Right atrium auricular region (tissue), 2 donors: ENCODE measurements around the gene TAL2. TPM values are rescaled to one million over a fixed set of nuclear protein-coding genes. Genes with fewer than 3 reads are reported as not detected.

Experiments used
- DNase-seq: peaks from one replicate; pipeline ENCODE4 v3.0.0-alpha.2; 2019; ENCODE audit warnings: low spot score
- H3K27ac ChIP-seq, 2 donors: fragments of 200-600 bp; sonication (generic); 1 replicate in 1 of 2; 2 replicates in 1 of 2; pipeline ENCODE4 v1.5.1; 2016 to 2019
- H3K27me3 ChIP-seq, 2 donors: fragments of 200-600 bp; sonication (generic); one replicate each; pipeline versions ENCODE4 v1.5.1 to v1.6.0; 2017 to 2019
- H3K36me3 ChIP-seq: fragments of 200-600 bp; sonication (generic); one replicate; pipeline ENCODE4 v1.5.1; 2016
- H3K4me1 ChIP-seq, 2 donors: fragments of 200-600 bp; sonication (generic); one replicate each; pipeline versions ENCODE4 v1.5.1 to v1.6.0; 2017 to 2019
- H3K4me3 ChIP-seq, 2 donors: fragments of 200-600 bp; sonication (generic); 1 replicate in 1 of 2; 2 replicates in 1 of 2; pipeline ENCODE4 v1.5.1; 2017 to 2019; ENCODE audit warnings: mild to moderate bottlenecking in 1 of 2, moderate library complexity in 1 of 2
- H3K9me3 ChIP-seq, 2 donors: fragments of 200-600 bp; sonication (generic); one replicate each; pipeline ENCODE4 v1.5.1; 2019
- total RNA-seq, 2 donors: library from RNA; depleted of rRNA; stranded (reverse); fragments of >200 nt; gene quantifications; one replicate each; pipeline ENCODE4 v1.1.0, GENCODE V29; 2016
- TF ChIP-seq, protein P1 (sequence below), 2 donors: fragments of 200-600 bp; sonication (generic); IDR thresholded peaks; one replicate each; pipeline ENCODE4 v1.5.1; 2019; ENCODE audit warnings: antibody characterized with exemption in 2 of 2

The TAL2 gene
- total RNA-seq, 2 donors from 2014 or later = not detected

DNA sequence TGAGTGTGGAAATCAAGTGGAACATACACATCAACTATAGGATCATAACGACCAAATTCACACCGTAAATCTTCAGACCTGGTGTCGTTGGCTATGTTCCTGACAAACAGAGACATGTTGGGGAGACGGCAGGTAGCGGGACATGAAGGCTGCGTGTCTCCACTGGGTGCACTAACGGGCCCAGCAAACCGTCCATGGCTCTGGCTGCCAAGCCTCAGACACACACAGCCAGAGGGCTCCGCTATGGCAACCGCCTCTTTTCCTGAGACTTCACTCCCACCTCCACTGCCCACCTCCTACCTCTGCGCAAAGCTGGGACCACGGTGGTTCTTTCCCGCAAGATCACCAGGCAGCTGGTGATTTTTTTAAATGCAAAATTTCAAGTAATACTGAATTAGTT lies 48.4 kb downstream of the TAL2 start:
- no peak for DNase-seq
- TF ChIP-seq, protein P1, sequence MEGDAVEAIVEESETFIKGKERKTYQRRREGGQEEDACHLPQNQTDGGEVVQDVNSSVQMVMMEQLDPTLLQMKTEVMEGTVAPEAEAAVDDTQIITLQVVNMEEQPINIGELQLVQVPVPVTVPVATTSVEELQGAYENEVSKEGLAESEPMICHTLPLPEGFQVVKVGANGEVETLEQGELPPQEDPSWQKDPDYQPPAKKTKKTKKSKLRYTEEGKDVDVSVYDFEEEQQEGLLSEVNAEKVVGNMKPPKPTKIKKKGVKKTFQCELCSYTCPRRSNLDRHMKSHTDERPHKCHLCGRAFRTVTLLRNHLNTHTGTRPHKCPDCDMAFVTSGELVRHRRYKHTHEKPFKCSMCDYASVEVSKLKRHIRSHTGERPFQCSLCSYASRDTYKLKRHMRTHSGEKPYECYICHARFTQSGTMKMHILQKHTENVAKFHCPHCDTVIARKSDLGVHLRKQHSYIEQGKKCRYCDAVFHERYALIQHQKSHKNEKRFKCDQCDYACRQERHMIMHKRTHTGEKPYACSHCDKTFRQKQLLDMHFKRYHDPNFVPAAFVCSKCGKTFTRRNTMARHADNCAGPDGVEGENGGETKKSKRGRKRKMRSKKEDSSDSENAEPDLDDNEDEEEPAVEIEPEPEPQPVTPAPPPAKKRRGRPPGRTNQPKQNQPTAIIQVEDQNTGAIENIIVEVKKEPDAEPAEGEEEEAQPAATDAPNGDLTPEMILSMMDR (IDR thresholded peaks at IDR 0.05) = no peak
- H3K9me3 ChIP-seq = no peaks in the 10 kb centered on the region
- peaks cover 0 to 10% of the 10 kb centered on the region in 2 donors for H3K4me1 ChIP-seq
- no peak overlapping the region for H3K4me3 ChIP-seq
- peaks cover 4% of the 10 kb centered on the region for H3K36me3 ChIP-seq
- H3K27ac ChIP-seq = no peak overlapping the region
- no peaks in the 10 kb centered on the region for H3K27me3 ChIP-seq

DNA sequence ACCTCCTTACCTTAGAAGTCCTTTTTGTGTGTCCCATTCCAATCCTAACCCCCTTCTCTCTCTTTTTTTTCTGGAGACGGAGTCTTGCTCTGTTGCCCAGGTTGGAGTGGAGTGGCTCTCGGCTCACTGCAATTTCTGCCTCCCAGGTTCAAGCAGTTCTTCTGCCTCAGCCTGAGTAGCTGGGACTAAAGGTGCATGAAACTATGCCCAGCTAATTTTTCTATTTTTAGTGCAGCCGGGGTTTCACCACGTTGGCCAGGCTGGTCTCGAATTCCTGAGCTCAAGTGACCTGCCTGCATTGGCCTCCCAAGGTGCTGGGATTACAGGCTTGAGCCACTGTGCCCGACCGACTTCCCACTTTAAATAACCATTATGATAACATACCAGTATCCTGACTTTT lies 49.6 kb downstream of the TAL2 start:
- H3K4me1 ChIP-seq = peaks cover 0 to 10% of the 10 kb centered on the region in 2 donors
- no peaks in the 10 kb centered on the region for H3K27me3 ChIP-seq
- H3K4me3 ChIP-seq = no peak overlapping the region
- H3K36me3 ChIP-seq = peaks cover 4% of the 10 kb centered on the region
- H3K9me3 ChIP-seq = no peaks in the 10 kb centered on the region
- no peak for DNase-seq
- H3K27ac ChIP-seq = peak overlapping the region; percentile 16 to 65
- TF ChIP-seq, protein P1 (IDR thresholded peaks at IDR 0.05) = no peak

DNA sequence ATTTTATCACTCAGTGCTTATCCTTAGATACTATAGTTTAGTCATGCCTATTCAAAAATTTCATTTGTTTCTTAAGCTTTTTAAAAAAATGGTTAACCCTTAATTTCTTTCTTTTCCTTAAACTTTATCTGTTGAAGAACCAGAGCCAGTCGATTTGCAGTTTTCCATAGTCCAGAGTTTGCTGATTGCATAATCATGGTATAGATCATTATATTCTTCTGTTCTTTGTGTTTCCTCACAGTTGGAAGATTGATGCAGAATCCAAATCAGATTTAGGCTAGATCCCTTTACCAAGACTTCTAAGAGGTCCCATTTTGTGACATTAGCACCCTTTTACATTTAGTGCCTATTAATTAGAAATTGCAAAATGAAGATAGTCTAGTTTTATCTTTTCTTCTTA lies 50.0 kb downstream of the TAL2 start:
- Histone ChIP-seq H3K27me3 (no peaks in the 10 kb centered on the region), H3K9me3 (no peaks in the 10 kb centered on the region), H3K27ac (peak overlapping the region in 1 of 2 donors; percentile 65), H3K4me1 (peaks cover 0 to 10% of the 10 kb centered on the region in 2 donors), H3K36me3 (peaks cover 4% of the 10 kb centered on the region), H3K4me3 (no peak overlapping the region)
- TF ChIP-seq, protein P1 (IDR thresholded peaks at IDR 0.05) = no peak
- no peak for DNase-seq

Other genes starting within 250 kb of the TAL2 start
- 1 to 10 TPM; 1.6 to 1.7 TPM for gene FSD1L, start 214.4 kb upstream of the TAL2 start, total RNA-seq
- 1 to 10 TPM; 4.9 to 6.9 TPM for gene FKTN, start 104.3 kb upstream of the TAL2 start, total RNA-seq
- gene TMEM38B, start 32.1 kb downstream of the TAL2 start, total RNA-seq = 10 to 100 TPM; 38.1 to 56.7 TPM